H1 (cell line): ENCODE measurements around the gene ZC3HAV1. TPM values are rescaled to one million over a fixed set of nuclear protein-coding genes. Genes with fewer than 3 reads are reported as not detected.

Experiments
- CHD1 ChIP-seq: IDR thresholded peaks from 2 replicates; pipeline ENCODE4 v1.6.1; 2012; ENCODE audit warnings: low read depth, low read length, improper control_type of control experiment
- GABPA ChIP-seq: IDR thresholded peaks from 2 replicates; pipeline ENCODE4 v1.6.1; 2011; ENCODE audit warnings: mild to moderate bottlenecking, low read length, moderate library complexity, borderline replicate concordance; ENCODE audit not compliant: insufficient read depth
- JUND ChIP-seq: IDR thresholded peaks from 2 replicates; pipeline ENCODE4 v1.6.1; 2011; ENCODE audit warnings: mild to moderate bottlenecking, improper control_type of control experiment, low read length
- KDM4A ChIP-seq: IDR thresholded peaks from one replicate; pipeline ENCODE4 v1.7.1; 2012; ENCODE audit warnings: low read depth, mild to moderate bottlenecking, moderate library complexity, low read length, inconsistent platforms; ENCODE audit not compliant: severe bottlenecking
- RBBP5 ChIP-seq: IDR thresholded peaks from 2 replicates; pipeline ENCODE4 v1.7.1; 2012; ENCODE audit warnings: low read depth, mild to moderate bottlenecking, inconsistent platforms, low read length, moderate library complexity, borderline replicate concordance
- SIRT6 ChIP-seq: IDR thresholded peaks from one replicate; pipeline ENCODE4 v1.7.1; 2012; ENCODE audit warnings: low read length, inconsistent platforms
- TCF12 ChIP-seq: IDR thresholded peaks from 2 replicates; pipeline ENCODE4 v1.6.1; 2011; ENCODE audit warnings: low read depth, mild to moderate bottlenecking, low read length
- polyA plus RNA-seq, 7 experiments: library from polyadenylated mRNA; depleted of rRNA in 3 of 7; stranded (reverse) in 5 of 7; unstranded in 2 of 7; fragments of >200 nt in 5 of 7; fragments of 200-250 nt in 2 of 7; gene quantifications; 1 replicate in 5 of 7; 2 replicates in 1 of 7; 4 replicates in 1 of 7; pipeline versions ENCODE4 v1.2.1 to v1.2.3, GENCODE V29; 2011 to 2013; ENCODE audit warnings: missing spikeins in 2 of 7, mixed read lengths in 2 of 7
- total RNA-seq: library from RNA; stranded (reverse); fragmentation: NEBNext Ultra II Directional; extraction: Animal tissue kit (Norgen Biotek cat#: 25700); gene quantifications from 2 replicates; pipeline ENCODE4 v1.2.1, GENCODE V29; 2021
- TF ChIP-seq, protein P1 (sequence below): IDR thresholded peaks from 2 replicates; pipeline ENCODE4 v1.6.1; 2012; ENCODE audit warnings: inconsistent platforms
- TF ChIP-seq, protein P2 (sequence below): fragments of 300-600 bp; sonication (generic); IDR thresholded peaks from 2 replicates; pipeline ENCODE4 v1.7.1; 2012; ENCODE audit warnings: low read length, moderate library complexity, mild to moderate bottlenecking, inconsistent platforms; ENCODE audit not compliant: insufficient replicate concordance

ZC3HAV1 gene
- total and polyA plus RNA-seq, 2 of the 8 experiments (the other 6 are each of a cell fraction or from before 2014, with no cell fraction given): 22.5 to 43.4 TPM

- TF ChIP-seq SIRT6 (no peak), RBBP5 (peak; percentile 92), CHD1 (no peak), TCF12 (0 out of 2 replicates have a peak, but pooled peaks have one; percentile 14), JUND (peak; percentile 13; the same call in 1 of the 2 replicates), KDM4A (peak; percentile 71), GABPA (peak; percentile 88)
- TF ChIP-seq, protein P1, sequence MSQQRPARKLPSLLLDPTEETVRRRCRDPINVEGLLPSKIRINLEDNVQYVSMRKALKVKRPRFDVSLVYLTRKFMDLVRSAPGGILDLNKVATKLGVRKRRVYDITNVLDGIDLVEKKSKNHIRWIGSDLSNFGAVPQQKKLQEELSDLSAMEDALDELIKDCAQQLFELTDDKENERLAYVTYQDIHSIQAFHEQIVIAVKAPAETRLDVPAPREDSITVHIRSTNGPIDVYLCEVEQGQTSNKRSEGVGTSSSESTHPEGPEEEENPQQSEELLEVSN: peak; percentile 94
- TF ChIP-seq, protein P2, sequence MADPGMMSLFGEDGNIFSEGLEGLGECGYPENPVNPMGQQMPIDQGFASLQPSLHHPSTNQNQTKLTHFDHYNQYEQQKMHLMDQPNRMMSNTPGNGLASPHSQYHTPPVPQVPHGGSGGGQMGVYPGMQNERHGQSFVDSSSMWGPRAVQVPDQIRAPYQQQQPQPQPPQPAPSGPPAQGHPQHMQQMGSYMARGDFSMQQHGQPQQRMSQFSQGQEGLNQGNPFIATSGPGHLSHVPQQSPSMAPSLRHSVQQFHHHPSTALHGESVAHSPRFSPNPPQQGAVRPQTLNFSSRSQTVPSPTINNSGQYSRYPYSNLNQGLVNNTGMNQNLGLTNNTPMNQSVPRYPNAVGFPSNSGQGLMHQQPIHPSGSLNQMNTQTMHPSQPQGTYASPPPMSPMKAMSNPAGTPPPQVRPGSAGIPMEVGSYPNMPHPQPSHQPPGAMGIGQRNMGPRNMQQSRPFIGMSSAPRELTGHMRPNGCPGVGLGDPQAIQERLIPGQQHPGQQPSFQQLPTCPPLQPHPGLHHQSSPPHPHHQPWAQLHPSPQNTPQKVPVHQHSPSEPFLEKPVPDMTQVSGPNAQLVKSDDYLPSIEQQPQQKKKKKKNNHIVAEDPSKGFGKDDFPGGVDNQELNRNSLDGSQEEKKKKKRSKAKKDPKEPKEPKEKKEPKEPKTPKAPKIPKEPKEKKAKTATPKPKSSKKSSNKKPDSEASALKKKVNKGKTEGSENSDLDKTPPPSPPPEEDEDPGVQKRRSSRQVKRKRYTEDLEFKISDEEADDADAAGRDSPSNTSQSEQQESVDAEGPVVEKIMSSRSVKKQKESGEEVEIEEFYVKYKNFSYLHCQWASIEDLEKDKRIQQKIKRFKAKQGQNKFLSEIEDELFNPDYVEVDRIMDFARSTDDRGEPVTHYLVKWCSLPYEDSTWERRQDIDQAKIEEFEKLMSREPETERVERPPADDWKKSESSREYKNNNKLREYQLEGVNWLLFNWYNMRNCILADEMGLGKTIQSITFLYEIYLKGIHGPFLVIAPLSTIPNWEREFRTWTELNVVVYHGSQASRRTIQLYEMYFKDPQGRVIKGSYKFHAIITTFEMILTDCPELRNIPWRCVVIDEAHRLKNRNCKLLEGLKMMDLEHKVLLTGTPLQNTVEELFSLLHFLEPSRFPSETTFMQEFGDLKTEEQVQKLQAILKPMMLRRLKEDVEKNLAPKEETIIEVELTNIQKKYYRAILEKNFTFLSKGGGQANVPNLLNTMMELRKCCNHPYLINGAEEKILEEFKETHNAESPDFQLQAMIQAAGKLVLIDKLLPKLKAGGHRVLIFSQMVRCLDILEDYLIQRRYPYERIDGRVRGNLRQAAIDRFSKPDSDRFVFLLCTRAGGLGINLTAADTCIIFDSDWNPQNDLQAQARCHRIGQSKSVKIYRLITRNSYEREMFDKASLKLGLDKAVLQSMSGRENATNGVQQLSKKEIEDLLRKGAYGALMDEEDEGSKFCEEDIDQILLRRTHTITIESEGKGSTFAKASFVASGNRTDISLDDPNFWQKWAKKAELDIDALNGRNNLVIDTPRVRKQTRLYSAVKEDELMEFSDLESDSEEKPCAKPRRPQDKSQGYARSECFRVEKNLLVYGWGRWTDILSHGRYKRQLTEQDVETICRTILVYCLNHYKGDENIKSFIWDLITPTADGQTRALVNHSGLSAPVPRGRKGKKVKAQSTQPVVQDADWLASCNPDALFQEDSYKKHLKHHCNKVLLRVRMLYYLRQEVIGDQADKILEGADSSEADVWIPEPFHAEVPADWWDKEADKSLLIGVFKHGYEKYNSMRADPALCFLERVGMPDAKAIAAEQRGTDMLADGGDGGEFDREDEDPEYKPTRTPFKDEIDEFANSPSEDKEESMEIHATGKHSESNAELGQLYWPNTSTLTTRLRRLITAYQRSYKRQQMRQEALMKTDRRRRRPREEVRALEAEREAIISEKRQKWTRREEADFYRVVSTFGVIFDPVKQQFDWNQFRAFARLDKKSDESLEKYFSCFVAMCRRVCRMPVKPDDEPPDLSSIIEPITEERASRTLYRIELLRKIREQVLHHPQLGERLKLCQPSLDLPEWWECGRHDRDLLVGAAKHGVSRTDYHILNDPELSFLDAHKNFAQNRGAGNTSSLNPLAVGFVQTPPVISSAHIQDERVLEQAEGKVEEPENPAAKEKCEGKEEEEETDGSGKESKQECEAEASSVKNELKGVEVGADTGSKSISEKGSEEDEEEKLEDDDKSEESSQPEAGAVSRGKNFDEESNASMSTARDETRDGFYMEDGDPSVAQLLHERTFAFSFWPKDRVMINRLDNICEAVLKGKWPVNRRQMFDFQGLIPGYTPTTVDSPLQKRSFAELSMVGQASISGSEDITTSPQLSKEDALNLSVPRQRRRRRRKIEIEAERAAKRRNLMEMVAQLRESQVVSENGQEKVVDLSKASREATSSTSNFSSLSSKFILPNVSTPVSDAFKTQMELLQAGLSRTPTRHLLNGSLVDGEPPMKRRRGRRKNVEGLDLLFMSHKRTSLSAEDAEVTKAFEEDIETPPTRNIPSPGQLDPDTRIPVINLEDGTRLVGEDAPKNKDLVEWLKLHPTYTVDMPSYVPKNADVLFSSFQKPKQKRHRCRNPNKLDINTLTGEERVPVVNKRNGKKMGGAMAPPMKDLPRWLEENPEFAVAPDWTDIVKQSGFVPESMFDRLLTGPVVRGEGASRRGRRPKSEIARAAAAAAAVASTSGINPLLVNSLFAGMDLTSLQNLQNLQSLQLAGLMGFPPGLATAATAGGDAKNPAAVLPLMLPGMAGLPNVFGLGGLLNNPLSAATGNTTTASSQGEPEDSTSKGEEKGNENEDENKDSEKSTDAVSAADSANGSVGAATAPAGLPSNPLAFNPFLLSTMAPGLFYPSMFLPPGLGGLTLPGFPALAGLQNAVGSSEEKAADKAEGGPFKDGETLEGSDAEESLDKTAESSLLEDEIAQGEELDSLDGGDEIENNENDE: no peak
Measured at GRCh38 chr7:139133335-139134139, 24.0 kb upstream of the ZC3HAV1 start (continued).
